ENCODE measurements around the gene PER1. TPM values are rescaled to one million over a fixed set of nuclear protein-coding genes. Genes with fewer than 3 reads are reported as not detected.
A peak's percentile ranks its signal among the peaks of the same experiment; 100 is the strongest.

Gene PER1
- total RNA-seq, 1 experiment from 2014 or later = 36.5 TPM

DNA sequence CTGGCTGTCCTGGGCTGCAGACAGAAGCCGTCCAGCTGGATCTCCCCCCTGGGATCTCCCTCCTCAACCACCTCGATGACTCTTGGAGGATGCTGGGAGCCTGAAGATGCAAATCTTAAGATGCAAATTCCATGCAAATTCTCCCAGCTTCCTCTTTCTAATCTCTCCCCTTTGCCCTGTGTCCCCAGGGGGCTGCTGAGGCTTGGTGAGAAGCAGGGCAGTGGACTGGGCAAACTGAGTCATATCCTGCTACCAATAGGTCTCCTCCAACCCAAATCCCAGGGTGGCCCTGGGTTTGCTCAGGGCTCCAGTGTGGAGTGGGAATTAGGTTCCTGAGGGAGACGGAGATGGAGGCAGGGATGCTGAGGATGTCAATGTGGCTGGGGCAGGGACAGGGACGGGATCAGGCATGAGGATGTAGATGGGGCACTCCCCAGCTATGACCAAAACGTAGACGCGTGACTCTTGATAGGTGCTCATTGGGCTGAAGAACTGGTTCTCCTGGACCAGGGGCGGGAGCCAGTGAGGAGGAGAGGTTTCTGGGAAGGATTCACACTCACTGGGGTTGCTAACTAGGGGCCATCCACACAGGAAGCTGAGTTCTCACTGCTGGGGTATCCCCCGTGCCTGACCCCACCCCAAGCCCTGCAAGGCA, 61.0 kb downstream of the PER1 start:
- H3K4me3 Mint-ChIP-seq = no peak overlapping the region
- Histone ChIP-seq H4K8ac (replicated peaks; ENCODE audit: insufficient read length, low read depth, low read length) (no peak overlapping the region), H3K14ac (ENCODE audit: insufficient read depth, low read length) (no peak overlapping the region; the same call in 1 of the 2 replicates), H2BK120ac (ENCODE audit: low read depth, low read length, poor library complexity, severe bottlenecking) (no peak overlapping the region), H2AFZ (ENCODE audit: low read length) (no peak overlapping the region), H2BK20ac (ENCODE audit: low read depth, low read length, poor library complexity, severe bottlenecking) (no peak overlapping the region), H4K20me1 (ENCODE audit: control insufficient read depth, insufficient read depth, insufficient read length) (no peaks in the 10 kb centered on the region), H3K23me2 (ENCODE audit: insufficient read length, low read depth, low read length, poor library complexity, severe bottlenecking) (no peaks in the 10 kb centered on the region), H2BK15ac (ENCODE audit: low read depth, low read length) (no peak overlapping the region), H3K4me2 (ENCODE audit: insufficient read depth, insufficient read length, low read length) (no peak overlapping the region), H2BK5ac (ENCODE audit: insufficient read length, low read length) (no peak overlapping the region), H3K9ac (ENCODE audit: extremely low read depth, insufficient read length, low read length) (no peak overlapping the region), H2AK5ac (ENCODE audit: insufficient read length, low read length) (no peak overlapping the region), H2BK12ac (ENCODE audit: insufficient read length, low read depth, low read length) (no peak overlapping the region), H3K79me2 (ENCODE audit: insufficient read depth, low read length) (no peaks in the 10 kb centered on the region), H3T11ph (ENCODE audit: low read length) (no peak overlapping the region), H3K27ac (ENCODE audit: insufficient read length, low read depth, low read length) (no peak overlapping the region), H3K56ac (ENCODE audit: insufficient read length, low read depth, low read length) (no peak overlapping the region), H3K79me1 (ENCODE audit: insufficient read depth, low read depth, low read length, poor library complexity, severe bottlenecking) (no peaks in the 10 kb centered on the region), H3K9me3 (ENCODE audit: control insufficient read depth, low read depth, low read length) (no peaks in the 10 kb centered on the region), H3K18ac (ENCODE audit: insufficient read length, low read depth, low read length) (no peak overlapping the region), H4K5ac (ENCODE audit: insufficient read length, low read depth, low read length) (no peak overlapping the region), H3K27me3 (ENCODE audit: insufficient read depth, low read length) (no peaks in the 10 kb centered on the region), H3K23ac (ENCODE audit: insufficient read length, low read depth, low read length) (no peak overlapping the region), H3K4me1 (ENCODE audit: insufficient read depth, low read length) (no peaks in the 10 kb centered on the region; the same call in 1 of the 2 replicates), H3K4ac (ENCODE audit: low read depth, low read length) (no peak overlapping the region), H4K91ac (ENCODE audit: insufficient read length, low read depth, low read length) (no peak overlapping the region)
- peaks cover 59% of the 10 kb centered on the region for H3K27me3 Mint-ChIP-seq (ENCODE audit: low read depth)
- no peak for DNase-seq
- no peaks in the 10 kb centered on the region; a peak in 1 of 7 replicates for H3K36me3 Mint-ChIP-seq (ENCODE audit: insufficient read depth in 1 of 3, low read depth in 3 of 3)
- TF ChIP-seq, protein P1, sequence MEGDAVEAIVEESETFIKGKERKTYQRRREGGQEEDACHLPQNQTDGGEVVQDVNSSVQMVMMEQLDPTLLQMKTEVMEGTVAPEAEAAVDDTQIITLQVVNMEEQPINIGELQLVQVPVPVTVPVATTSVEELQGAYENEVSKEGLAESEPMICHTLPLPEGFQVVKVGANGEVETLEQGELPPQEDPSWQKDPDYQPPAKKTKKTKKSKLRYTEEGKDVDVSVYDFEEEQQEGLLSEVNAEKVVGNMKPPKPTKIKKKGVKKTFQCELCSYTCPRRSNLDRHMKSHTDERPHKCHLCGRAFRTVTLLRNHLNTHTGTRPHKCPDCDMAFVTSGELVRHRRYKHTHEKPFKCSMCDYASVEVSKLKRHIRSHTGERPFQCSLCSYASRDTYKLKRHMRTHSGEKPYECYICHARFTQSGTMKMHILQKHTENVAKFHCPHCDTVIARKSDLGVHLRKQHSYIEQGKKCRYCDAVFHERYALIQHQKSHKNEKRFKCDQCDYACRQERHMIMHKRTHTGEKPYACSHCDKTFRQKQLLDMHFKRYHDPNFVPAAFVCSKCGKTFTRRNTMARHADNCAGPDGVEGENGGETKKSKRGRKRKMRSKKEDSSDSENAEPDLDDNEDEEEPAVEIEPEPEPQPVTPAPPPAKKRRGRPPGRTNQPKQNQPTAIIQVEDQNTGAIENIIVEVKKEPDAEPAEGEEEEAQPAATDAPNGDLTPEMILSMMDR (conservative IDR thresholded peaks at IDR 0.05) = no peak
- H3K9me3 Mint-ChIP-seq = no peaks in the 10 kb centered on the region; a peak in 2 of 5 replicates
- H3K27ac Mint-ChIP-seq = no peak overlapping the region
- no CpG with 5 or more reads among the region's 9 CpGs for WGBS (ENCODE audit: extremely low coverage, insufficient read length, low lambda C conversion rate)
- H3K4me1 Mint-ChIP-seq = peaks cover 14 to 16% of the 10 kb centered on the region in 2 experiments

Small RNA genes lying within 50 kb of the gene (microRNA-seq; reads per million reads assigned to microRNA genes)
- 83.3 reads per million, percentile 70 among the genes with 10 or more reads in this experiment for gene MIR4521 (ENCODE audit: borderline microRNAs expressed)
- gene MIR6883 (ENCODE audit: borderline microRNAs expressed) = not detected

Other genes with a start within 250 kb of the PER1 start
- gene RNF227, start 236.1 kb downstream of the PER1 start, total RNA-seq (2021) = 1.9 and 2.5 TPM in 2 replicates
- 5.7 and 6.4 TPM in 2 replicates for gene KCNAB3, start 222.5 kb downstream of the PER1 start, total RNA-seq (2021)
- 132 and 160 TPM in 2 replicates for gene TRAPPC1, start 220.5 kb downstream of the PER1 start, total RNA-seq (2021)
- 25.8 and 30.1 TPM in 2 replicates for gene CNTROB, start 220.2 kb downstream of the PER1 start, total RNA-seq (2021)
- gene GUCY2D, start 149.8 kb downstream of the PER1 start, total RNA-seq (2021) = 0.15 and 0.35 TPM in 2 replicates
- gene ALOX15B, start 113.3 kb downstream of the PER1 start, total RNA-seq (2021) = 0.11 TPM in 1 of 2 replicates, not detected in the other
- gene ALOX12B, start 64.7 kb downstream of the PER1 start, total RNA-seq (2021) = 0.86 and 1.2 TPM in 2 replicates
- gene ALOXE3, start 33.9 kb downstream of the PER1 start, total RNA-seq (2021) = 0.13 and 0.42 TPM in 2 replicates
- gene HES7, start 28.3 kb downstream of the PER1 start, total RNA-seq (2021) = 0.26 and 0.33 TPM in 2 replicates
- gene VAMP2, start 10.5 kb upstream of the PER1 start, total RNA-seq (2021) = 22.8 and 22.9 TPM in 2 replicates
- 12.7 and 14.3 TPM in 2 replicates for gene TMEM107, start 24.0 kb upstream of the PER1 start, total RNA-seq (2021)
- 3.1 and 3.4 TPM in 2 replicates for gene BORCS6, start 37.8 kb upstream of the PER1 start, total RNA-seq (2021)
- 160 and 171 TPM in 2 replicates for gene AURKB, start 58.2 kb upstream of the PER1 start, total RNA-seq (2021)
- 36.9 and 37.0 TPM in 2 replicates for gene CTC1, start 95.7 kb upstream of the PER1 start, total RNA-seq (2021)
- gene PFAS, start 96.9 kb upstream of the PER1 start, total RNA-seq (2021) = 224 and 228 TPM in 2 replicates
- gene RANGRF, start 136.3 kb upstream of the PER1 start, total RNA-seq (2021) = 36.9 and 42.5 TPM in 2 replicates
- gene SLC25A35, start 143.0 kb upstream of the PER1 start, total RNA-seq (2021) = 3.9 and 4.3 TPM in 2 replicates
- 0.35 and 0.39 TPM in 2 replicates for gene ARHGEF15, start 157.8 kb upstream of the PER1 start, total RNA-seq (2021)
- not detected in 2 replicates for gene ODF4, start 187.4 kb upstream of the PER1 start, total RNA-seq (2021)
- gene RPL26, start 230.8 kb upstream of the PER1 start, total RNA-seq (2021) = 2,434 and 2,435 TPM in 2 replicates
- 0.07 and 0.09 TPM in 2 replicates for gene RNF222, start 245.4 kb upstream of the PER1 start, total RNA-seq (2021)